BJ (cell line): ENCODE data around the gene MEGF6. TPM values are rescaled to one million over a fixed set of nuclear protein-coding genes. Genes with fewer than 3 reads are reported as not detected.

ENCODE experiments used
- CTCF ChIA-PET: fragments of 350-600 bp; formaldehyde crosslinking; extraction: SDS; loops from one replicate; lab custom pipeline; 2021; ENCODE audit warnings: antibody characterized with exemption, inconsistent platforms; lab: Yijun Ruan, JAX
- POLR2A ChIA-PET: fragments of 300-600 bp; sonication (Branson Sonifier 250); formaldehyde crosslinking; extraction: SDS; loops from one replicate; lab custom pipeline; 2021; ENCODE audit warnings: antibody characterized with exemption; lab: Charles Lee
- DNase-seq: peaks from one replicate; pipeline ENCODE4 v3.0.0-alpha.2; 2011; ENCODE audit warnings: low read depth
- H3K27me3 ChIP-seq: 2 replicates; pipeline ENCODE4 v1.6.0; 2011; ENCODE audit warnings: low read length; ENCODE audit not compliant: control insufficient read depth, insufficient read depth
- H3K36me3 ChIP-seq: 2 replicates; pipeline ENCODE4 v1.5.1; 2011; ENCODE audit warnings: low read length; ENCODE audit not compliant: control insufficient read depth, insufficient read depth
- H3K4me3 ChIP-seq: 2 replicates; pipeline ENCODE4 v1.5.1; 2011; ENCODE audit warnings: low read depth, mild to moderate bottlenecking, control low read depth, low read length
- polyA plus RNA-seq: library from polyadenylated mRNA; depleted of rRNA; stranded (reverse); fragments of >200 nt; gene quantifications from 2 replicates; pipeline ENCODE4 v1.2.3, GENCODE V29; 2011
- TF ChIP-seq, protein P1 (sequence below): IDR thresholded peaks from 2 replicates; pipeline ENCODE4 v1.5.1; 2011; ENCODE audit warnings: low read depth, mild to moderate bottlenecking, control low read depth, inconsistent platforms, low read length, moderate library complexity; ENCODE audit not compliant: insufficient read depth

Gene MEGF6
- polyA plus RNA-seq, 1 experiment: 77.4 TPM

DNA sequence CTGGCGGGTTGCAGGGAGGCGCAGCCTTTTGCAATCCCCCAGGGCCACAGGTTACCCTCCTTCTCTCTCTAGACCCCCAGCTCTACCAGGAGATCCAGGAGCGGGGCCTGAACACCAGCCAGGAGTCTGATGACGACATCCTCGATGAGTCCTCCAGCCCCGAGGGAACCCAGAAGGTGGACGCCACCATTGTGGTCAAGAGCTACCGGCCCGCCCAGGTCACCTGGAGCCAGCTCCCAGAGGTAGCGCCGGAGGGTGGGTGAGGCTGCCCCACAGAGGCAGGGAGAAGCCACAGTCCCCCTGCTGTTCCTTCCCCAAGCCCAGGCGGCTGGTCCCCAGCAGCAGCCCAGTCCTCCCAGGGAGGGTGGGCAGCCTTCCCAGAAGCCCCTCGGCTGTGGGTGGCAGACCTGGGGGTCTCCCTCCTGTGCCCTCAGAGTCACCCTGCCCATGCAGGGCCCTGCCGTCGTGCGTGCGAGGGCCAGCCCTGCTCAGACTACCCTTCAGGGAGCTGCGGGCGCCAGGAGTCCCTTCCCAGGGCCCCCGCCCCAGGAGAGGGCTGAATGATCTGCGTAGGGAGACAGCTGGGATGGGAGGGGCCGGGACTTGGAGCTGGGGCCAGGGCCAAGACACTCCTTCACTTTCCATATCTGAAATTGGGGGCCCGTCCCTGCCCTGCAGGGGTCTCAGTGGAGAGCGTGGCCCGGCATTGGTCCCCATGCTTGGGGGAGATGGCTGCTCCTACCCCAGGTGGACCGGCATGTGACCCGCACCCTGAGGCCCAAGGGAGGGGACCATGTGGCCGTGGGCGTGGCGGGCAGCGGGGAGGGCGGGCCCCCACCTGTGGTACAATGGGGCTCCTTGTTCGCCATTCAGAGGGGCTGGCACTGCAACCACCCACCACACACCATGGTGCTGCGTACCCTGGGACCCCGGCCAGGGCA, 143.9 kb downstream of the MEGF6 start:
- DNase-seq: no peak
- no peak overlapping the region for H3K4me3 ChIP-seq
- CTCF ChIA-PET: interaction anchor here (1.5 to 5.7 kb wide), 3 partner anchors 14 to 153 kb away, joined by 3 to 25 read pairs (median 6); no protein-coding TSS in a partner anchor
- H3K36me3 ChIP-seq: no peaks in the 10 kb centered on the region
- POLR2A ChIA-PET: no interaction called here
- TF ChIP-seq, protein P1, sequence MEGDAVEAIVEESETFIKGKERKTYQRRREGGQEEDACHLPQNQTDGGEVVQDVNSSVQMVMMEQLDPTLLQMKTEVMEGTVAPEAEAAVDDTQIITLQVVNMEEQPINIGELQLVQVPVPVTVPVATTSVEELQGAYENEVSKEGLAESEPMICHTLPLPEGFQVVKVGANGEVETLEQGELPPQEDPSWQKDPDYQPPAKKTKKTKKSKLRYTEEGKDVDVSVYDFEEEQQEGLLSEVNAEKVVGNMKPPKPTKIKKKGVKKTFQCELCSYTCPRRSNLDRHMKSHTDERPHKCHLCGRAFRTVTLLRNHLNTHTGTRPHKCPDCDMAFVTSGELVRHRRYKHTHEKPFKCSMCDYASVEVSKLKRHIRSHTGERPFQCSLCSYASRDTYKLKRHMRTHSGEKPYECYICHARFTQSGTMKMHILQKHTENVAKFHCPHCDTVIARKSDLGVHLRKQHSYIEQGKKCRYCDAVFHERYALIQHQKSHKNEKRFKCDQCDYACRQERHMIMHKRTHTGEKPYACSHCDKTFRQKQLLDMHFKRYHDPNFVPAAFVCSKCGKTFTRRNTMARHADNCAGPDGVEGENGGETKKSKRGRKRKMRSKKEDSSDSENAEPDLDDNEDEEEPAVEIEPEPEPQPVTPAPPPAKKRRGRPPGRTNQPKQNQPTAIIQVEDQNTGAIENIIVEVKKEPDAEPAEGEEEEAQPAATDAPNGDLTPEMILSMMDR: no peak
- no peaks in the 10 kb centered on the region; the same call in 1 of the 2 replicates for H3K27me3 ChIP-seq

- ChIA-PET CTCF (interaction anchor here (1.5 to 5.7 kb wide), 3 partner anchors 14 to 154 kb away, joined by 3 to 25 read pairs (median 6); no protein-coding TSS in a partner anchor), POLR2A (no interaction called here)
- H3K36me3 ChIP-seq: no peaks in the 10 kb centered on the region
- no peaks in the 10 kb centered on the region; the same call in 1 of the 2 replicates for H3K27me3 ChIP-seq
- DNase-seq: no peak
- H3K4me3 ChIP-seq: no peak overlapping the region
- TF ChIP-seq, protein P1: no peak
Measured at GRCh38 chr1:3466366-3467075, 144.8 kb downstream of the MEGF6 start.

DNA sequence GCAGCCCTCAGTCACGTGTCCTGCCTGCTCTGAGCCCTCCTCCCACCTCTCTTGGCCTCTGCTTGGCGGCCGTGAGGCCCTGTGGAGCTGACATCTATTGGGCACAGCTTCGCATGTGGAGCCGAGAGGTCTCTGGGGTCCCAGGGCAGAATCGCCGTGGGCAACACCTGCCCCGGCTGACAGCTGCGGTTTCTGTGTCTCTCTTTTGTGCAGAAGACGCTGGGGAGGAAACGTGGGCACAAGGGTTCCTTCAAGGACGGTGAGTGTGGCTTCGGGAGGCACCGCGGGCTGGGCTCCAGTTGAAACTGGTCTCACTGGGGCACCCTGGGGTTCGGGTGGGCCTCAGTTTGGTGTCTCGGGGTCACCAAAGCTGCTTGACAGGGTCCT, 145.4 kb downstream of the MEGF6 start:
- no peak overlapping the region for H3K4me3 ChIP-seq
- ChIA-PET CTCF (interaction anchor here (0.7 to 5.7 kb wide), 4 partner anchors 13 to 154 kb away, joined by 3 to 25 read pairs (median 4); no protein-coding TSS in a partner anchor), POLR2A (no interaction called here)
- no peaks in the 10 kb centered on the region; the same call in 1 of the 2 replicates for H3K27me3 ChIP-seq
- no peaks in the 10 kb centered on the region for H3K36me3 ChIP-seq
- no peak for DNase-seq
- TF ChIP-seq, protein P1: no peak

DNA sequence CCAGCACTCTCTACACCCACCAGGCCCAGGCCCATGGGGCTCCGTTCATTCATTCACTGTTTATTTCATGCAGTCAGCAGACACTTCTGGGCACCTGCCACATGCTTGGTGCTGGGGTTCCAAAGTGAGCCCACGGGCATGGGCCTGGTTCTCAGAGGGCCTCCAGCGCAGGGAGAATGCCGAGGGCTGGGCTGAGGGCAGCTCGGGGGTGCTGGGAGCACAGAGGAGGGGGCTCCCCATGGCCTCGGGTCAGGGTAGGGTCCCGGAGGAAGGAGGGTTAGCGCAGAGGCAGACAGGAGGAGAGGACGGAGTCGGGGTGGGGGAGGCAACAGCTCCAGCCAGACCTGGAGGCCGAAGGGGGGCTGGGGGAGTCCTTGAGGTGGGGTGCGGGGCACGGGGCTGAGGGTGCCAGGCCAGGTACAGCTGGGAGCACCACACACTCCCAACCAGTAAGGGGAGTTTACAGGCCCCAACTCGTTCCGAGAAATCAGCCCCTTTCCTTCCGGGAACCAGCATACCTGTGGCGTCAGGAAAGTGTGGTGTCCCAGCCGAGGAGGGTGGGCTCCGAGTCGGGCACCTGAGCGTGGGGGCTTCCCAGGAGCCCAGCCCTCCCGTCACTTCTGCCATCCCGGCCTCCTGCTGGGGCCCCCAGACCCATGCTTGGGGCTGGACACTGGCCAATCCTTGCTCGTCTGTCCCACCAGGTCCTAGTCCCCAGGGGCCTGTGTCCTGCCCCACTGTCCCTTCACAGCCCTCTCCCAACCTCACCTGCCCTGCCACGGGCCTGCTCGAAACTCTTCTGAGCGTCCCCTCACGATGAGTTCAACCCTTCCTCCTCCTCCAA, 146.0 kb downstream of the MEGF6 start:
- no peaks in the 10 kb centered on the region; the same call in 1 of the 2 replicates for H3K27me3 ChIP-seq
- ChIA-PET POLR2A (no interaction called here), CTCF (interaction anchor here (0.7 to 5.7 kb wide), 3 partner anchors 12 to 155 kb away, joined by 3 to 25 read pairs (median 6); no protein-coding TSS in a partner anchor)
- TF ChIP-seq, protein P1: no peak
- H3K4me3 ChIP-seq: no peak overlapping the region
- DNase-seq: no peak
- H3K36me3 ChIP-seq: no peaks in the 10 kb centered on the region
